Measurements from ENCODE around the gene HDAC9.

- TF ChIP-seq, protein P1, sequence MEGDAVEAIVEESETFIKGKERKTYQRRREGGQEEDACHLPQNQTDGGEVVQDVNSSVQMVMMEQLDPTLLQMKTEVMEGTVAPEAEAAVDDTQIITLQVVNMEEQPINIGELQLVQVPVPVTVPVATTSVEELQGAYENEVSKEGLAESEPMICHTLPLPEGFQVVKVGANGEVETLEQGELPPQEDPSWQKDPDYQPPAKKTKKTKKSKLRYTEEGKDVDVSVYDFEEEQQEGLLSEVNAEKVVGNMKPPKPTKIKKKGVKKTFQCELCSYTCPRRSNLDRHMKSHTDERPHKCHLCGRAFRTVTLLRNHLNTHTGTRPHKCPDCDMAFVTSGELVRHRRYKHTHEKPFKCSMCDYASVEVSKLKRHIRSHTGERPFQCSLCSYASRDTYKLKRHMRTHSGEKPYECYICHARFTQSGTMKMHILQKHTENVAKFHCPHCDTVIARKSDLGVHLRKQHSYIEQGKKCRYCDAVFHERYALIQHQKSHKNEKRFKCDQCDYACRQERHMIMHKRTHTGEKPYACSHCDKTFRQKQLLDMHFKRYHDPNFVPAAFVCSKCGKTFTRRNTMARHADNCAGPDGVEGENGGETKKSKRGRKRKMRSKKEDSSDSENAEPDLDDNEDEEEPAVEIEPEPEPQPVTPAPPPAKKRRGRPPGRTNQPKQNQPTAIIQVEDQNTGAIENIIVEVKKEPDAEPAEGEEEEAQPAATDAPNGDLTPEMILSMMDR (IDR thresholded peaks at IDR 0.05; ENCODE audit: insufficient read depth, low read depth, low read length), result no peak
- TF ChIP-seq EZH2 (IDR thresholded peaks at IDR 0.05; ENCODE audit: insufficient read depth, low read length), result no peak
Measured at GRCh38 chr7:18901982-18902421, 406.5 kb downstream of the HDAC9 start.

All from astrocyte (in vitro differentiated cells and primary cell).